ENCODE data around the gene PPP1R7. TPM values are rescaled to one million over a fixed set of nuclear protein-coding genes. Genes with fewer than 3 reads are reported as not detected.

The PPP1R7 gene
- total RNA-seq, 1 donor from 2014 or later = 61.5 TPM

- H3K27ac ChIP-seq (replicated peaks) = peak overlapping the region; percentile 52
Observed at GRCh38 chr2:241223211-241224017, 73.1 kb downstream of the PPP1R7 start.

GRCh38 chr2:241224018-241224850 lies 74.0 kb downstream of the PPP1R7 start:
- no peaks in the 10 kb centered on the region for H3K27me3 ChIP-seq (ENCODE audit: low read depth)
- H3K36me3 ChIP-seq = peaks cover 41% of the 10 kb centered on the region
- H3K4me1 ChIP-seq = peaks cover 45% of the 10 kb centered on the region
- intact Hi-C loops (cut with micrococcal nuclease) = no loop called here
- TF ChIP-seq CTCF (IDR thresholded peaks at IDR 0.05; ENCODE audit: borderline replicate concordance) = no peak
- peak overlapping the region; percentile 52 for H3K27ac ChIP-seq (replicated peaks)
- no peaks in the 10 kb centered on the region for H3K9me3 ChIP-seq (replicated peaks)
- no peak overlapping the region for H3K4me3 ChIP-seq
- DNase-seq = peak; percentile 57

More at GRCh38 chr2:241223211-241224017, 73.1 kb downstream of the PPP1R7 start:
- peaks cover 33% of the 10 kb centered on the region for H3K36me3 ChIP-seq
- TF ChIP-seq CTCF (IDR thresholded peaks at IDR 0.05; ENCODE audit: borderline replicate concordance) = no peak
- H3K4me3 ChIP-seq = no peak overlapping the region
- intact Hi-C loops (cut with micrococcal nuclease) = no loop called here
- no peaks in the 10 kb centered on the region for H3K9me3 ChIP-seq (replicated peaks)
- H3K27me3 ChIP-seq (ENCODE audit: low read depth) = no peaks in the 10 kb centered on the region
- peaks cover 45% of the 10 kb centered on the region for H3K4me1 ChIP-seq
- peak; percentile 9 for DNase-seq

- H3K4me1 ChIP-seq = peaks cover 49% of the 10 kb centered on the region
- no peaks in the 10 kb centered on the region for H3K27me3 ChIP-seq (ENCODE audit: low read depth)
- intact Hi-C loops (cut with micrococcal nuclease) = no loop called here
- peaks cover 48% of the 10 kb centered on the region for H3K36me3 ChIP-seq
- H3K27ac ChIP-seq (replicated peaks) = no peak overlapping the region
- no peak overlapping the region for H3K4me3 ChIP-seq
- H3K9me3 ChIP-seq (replicated peaks) = no peaks in the 10 kb centered on the region
- TF ChIP-seq CTCF (IDR thresholded peaks at IDR 0.05; ENCODE audit: borderline replicate concordance) = no peak
- DNase-seq = peak; percentile 1
Observed at GRCh38 chr2:241224851-241225438, 74.7 kb downstream of the PPP1R7 start.

- Histone ChIP-seq H3K27ac (replicated peaks) (no peak overlapping the region), H3K36me3 (peaks cover 54% of the 10 kb centered on the region), H3K9me3 (replicated peaks) (no peaks in the 10 kb centered on the region), H3K4me3 (no peak overlapping the region), H3K27me3 (ENCODE audit: low read depth) (no peaks in the 10 kb centered on the region), H3K4me1 (peaks cover 50% of the 10 kb centered on the region)
- no peak for TF ChIP-seq CTCF (IDR thresholded peaks at IDR 0.05; ENCODE audit: borderline replicate concordance)
- intact Hi-C loops (cut with micrococcal nuclease) = no loop called here
- DNase-seq = peak; percentile 5
Observed at GRCh38 chr2:241225545-241225944, 75.3 kb downstream of the PPP1R7 start.

- intact Hi-C loops (cut with micrococcal nuclease) = no loop called here
- peak; percentile 4 for DNase-seq
- Histone ChIP-seq H3K9me3 (replicated peaks) (no peaks in the 10 kb centered on the region), H3K27ac (replicated peaks) (no peak overlapping the region), H3K4me3 (no peak overlapping the region), H3K27me3 (ENCODE audit: low read depth) (no peaks in the 10 kb centered on the region), H3K4me1 (peaks cover 50% of the 10 kb centered on the region), H3K36me3 (peaks cover 59% of the 10 kb centered on the region)
- TF ChIP-seq CTCF (IDR thresholded peaks at IDR 0.05; ENCODE audit: borderline replicate concordance) = no peak
Observed at GRCh38 chr2:241225983-241226382, 75.7 kb downstream of the PPP1R7 start.
